ENCODE data around the gene PKNOX2.
A peak's percentile ranks its signal among the peaks of the same experiment; 100 is the strongest.

The PKNOX2 gene

DNA sequence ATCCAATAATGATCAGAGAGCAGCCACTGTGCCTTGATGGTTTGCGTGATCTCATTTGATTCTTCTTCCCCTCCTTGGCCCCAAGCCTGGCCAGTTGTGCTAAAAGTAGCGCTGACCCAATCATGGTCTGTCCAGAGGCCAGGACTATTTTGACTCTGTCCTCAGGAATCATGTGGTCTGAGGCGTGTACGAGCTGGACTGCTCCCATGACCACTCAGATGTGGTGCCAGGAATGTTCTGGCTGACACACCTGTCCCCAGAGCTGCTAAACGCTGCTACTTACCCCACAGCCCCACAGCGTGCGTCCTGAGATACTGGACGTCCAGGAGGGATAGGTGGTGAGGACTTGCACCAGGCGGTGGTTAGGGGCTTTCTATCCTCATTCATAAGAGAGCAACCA lies 261.1 kb downstream of the PKNOX2 start:
- no peak for DNase-seq (ENCODE audit: extremely low read depth, low read depth)

GRCh38 chr11:125426818-125427528 lies 262.4 kb downstream of the PKNOX2 start:
- DNase-seq (ENCODE audit: extremely low read depth, low read depth): no peak
- TF ChIP-seq CTCF (IDR thresholded peaks at IDR 0.05; ENCODE audit: low read depth, low read length, missing control alignments): no peak
- no peak overlapping the region for H3K4me3 ChIP-seq (replicated peaks; ENCODE audit: low read depth, low read length)

More for the DNA sequence above, 261.1 kb downstream of the PKNOX2 start:
- no peak overlapping the region for H3K4me3 ChIP-seq (replicated peaks; ENCODE audit: low read depth, low read length)
- no peak for TF ChIP-seq CTCF (IDR thresholded peaks at IDR 0.05; ENCODE audit: low read depth, low read length, missing control alignments)

DNA sequence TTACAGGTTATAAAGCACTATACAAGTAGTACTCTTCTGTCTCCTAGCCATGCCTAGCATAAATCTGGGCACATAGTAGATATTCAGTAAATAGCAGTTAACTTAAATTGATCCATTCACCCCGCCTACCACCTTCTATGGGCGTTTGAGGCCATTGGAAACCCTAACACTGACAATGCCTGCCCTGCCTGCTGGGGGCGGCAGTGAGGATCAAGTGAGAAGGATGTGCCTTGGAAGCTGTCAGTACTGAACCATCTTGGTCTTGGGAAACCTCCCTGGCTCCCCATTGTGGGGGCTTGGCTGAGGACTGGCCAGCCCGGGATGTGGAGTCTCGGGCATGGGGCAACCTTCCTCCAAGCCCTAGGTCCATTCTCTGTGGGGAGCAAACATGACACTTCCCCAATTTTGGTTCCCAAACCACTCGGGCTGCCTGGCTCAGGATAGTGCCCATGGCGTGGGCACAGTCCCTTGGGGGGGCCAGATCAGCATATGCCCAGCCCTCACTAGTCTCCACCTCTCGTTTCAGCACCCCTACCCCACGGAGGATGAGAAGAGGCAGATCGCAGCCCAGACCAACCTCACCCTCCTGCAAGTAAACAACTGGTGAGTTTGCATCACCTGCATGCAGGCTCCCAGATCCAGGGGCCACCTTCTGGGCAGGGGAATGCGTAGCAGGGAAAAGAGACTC lies 264.1 kb downstream of the PKNOX2 start:
- TF ChIP-seq CTCF (IDR thresholded peaks at IDR 0.05; ENCODE audit: low read depth, low read length, missing control alignments): no peak
- H3K4me3 ChIP-seq (replicated peaks; ENCODE audit: low read depth, low read length): no peak overlapping the region
- no peak for DNase-seq (ENCODE audit: extremely low read depth, low read depth)

DNA sequence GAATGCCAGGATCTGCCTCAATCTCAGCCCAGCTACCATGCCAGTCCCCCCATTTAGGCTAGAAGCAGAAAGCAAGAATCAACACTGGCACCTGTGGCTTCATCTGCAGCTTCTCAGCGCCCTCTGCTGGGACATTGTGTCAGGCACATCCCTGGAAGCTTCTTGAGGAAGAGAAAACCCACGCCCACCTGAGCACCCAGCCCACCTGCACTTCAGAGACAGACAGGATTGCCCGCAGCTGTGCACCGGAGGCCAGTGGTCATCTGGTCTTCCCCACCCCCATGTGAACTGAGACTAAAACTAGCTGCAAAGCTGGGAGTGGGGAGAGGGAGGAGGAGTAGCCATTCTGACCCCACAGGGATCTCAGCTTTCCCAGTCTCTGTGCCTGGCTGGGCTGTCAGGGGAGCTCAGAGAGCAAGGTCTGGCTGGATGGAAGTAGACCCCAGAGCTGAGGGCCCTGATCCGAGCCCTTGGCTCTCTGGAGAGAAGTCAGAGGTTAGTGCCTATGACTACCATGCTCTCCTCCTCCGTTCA lies 264.7 kb downstream of the PKNOX2 start:
- no peak overlapping the region for H3K4me3 ChIP-seq (replicated peaks; ENCODE audit: low read depth, low read length)
- peak; percentile 75 for TF ChIP-seq CTCF (IDR thresholded peaks at IDR 0.05; ENCODE audit: low read depth, low read length, missing control alignments)
- no peak for DNase-seq (ENCODE audit: extremely low read depth, low read depth)

- TF ChIP-seq CTCF (IDR thresholded peaks at IDR 0.05; ENCODE audit: low read depth, low read length, missing control alignments): no peak
- no peak for DNase-seq (ENCODE audit: extremely low read depth, low read depth)
These were observed 265.5 kb downstream of the PKNOX2 start for GRCh38 chr11:125429807-125430678.

DNA sequence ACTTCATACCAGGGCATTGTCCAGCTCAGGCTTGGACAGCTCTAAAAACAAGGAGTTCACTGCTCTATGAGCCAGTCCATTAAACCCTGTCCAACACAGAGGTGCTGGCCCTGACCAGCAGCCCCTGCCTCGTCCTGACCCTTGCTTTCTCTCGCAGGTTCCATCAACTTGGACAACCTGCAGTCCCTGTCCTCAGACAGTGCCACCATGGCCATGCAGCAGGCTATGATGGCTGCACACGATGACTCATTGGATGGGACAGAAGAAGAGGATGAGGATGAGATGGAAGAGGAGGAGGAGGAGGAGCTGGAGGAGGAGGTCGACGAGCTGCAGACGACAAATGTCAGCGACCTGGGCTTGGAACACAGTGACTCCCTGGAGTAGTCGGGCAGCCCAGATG lies 266.5 kb downstream of the PKNOX2 start:
- H3K4me3 ChIP-seq (replicated peaks; ENCODE audit: low read depth, low read length): no peak overlapping the region
- DNase-seq (ENCODE audit: extremely low read depth, low read depth): no peak
- TF ChIP-seq CTCF (IDR thresholded peaks at IDR 0.05; ENCODE audit: low read depth, low read length, missing control alignments): no peak

More at GRCh38 chr11:125429807-125430678, 265.5 kb downstream of the PKNOX2 start:
- H3K4me3 ChIP-seq (replicated peaks; ENCODE audit: low read depth, low read length): no peak overlapping the region

Data from HFF-Myc (cell line).